Stimulated activated CD4-positive, alpha-beta T cell treated with anti-CD3 and anti-CD28 coated beads, Interleukin-4, amount 100 ng/mL, for 48 hours (primary cell): ENCODE measurements around the gene SLC10A3.

Source experiments
- DNase-seq, 2 donors: peaks; one replicate each; pipeline ENCODE4 v3.0.0-alpha.2; 2020; ENCODE audit warnings: low read depth in 2 of 2

SLC10A3 gene

GRCh38 chrX:154484255-154485149, 5.9 kb downstream of the SLC10A3 start:
- DNase-seq: no peak

- DNase-seq: no peak
Measured at GRCh38 chrX:154483325-154483724, 7.1 kb downstream of the SLC10A3 start.

GRCh38 chrX:154482786-154483185, 7.6 kb downstream of the SLC10A3 start:
- no peak for DNase-seq

GRCh38 chrX:154481911-154482601, 8.4 kb downstream of the SLC10A3 start:
- no peak for DNase-seq

- DNase-seq: no peak
Measured at GRCh38 chrX:154481195-154481594, 9.2 kb downstream of the SLC10A3 start.

GRCh38 chrX:154478728-154479622, 11.5 kb downstream of the SLC10A3 start, which contains the start of gene LAGE3:
TSS of gene LAGE3 (minus strand) at chrX:154479281. CDS start at chrX:154478915, 366 bp downstream.
- DNase-seq: peak; percentile 92 to 93

- DNase-seq: no peak
Measured at GRCh38 chrX:154477891-154478477, 12.4 kb downstream of the SLC10A3 start.

- DNase-seq: no peak
Measured at GRCh38 chrX:154476821-154477220, 13.6 kb downstream of the SLC10A3 start.

- no peak for DNase-seq
Measured at GRCh38 chrX:154473683-154474082, 16.7 kb downstream of the SLC10A3 start.

- DNase-seq: no peak
Measured at GRCh38 chrX:154472685-154473632, 17.5 kb downstream of the SLC10A3 start.

- DNase-seq: no peak
Measured at GRCh38 chrX:154471839-154472684, 18.4 kb downstream of the SLC10A3 start.

- DNase-seq: no peak
Measured at GRCh38 chrX:154470914-154471568, 19.4 kb downstream of the SLC10A3 start.

GRCh38 chrX:154470434-154470833, 20.0 kb downstream of the SLC10A3 start:
- no peak for DNase-seq

- no peak for DNase-seq
Measured at GRCh38 chrX:154469880-154470279, 20.5 kb downstream of the SLC10A3 start.

- no peak for DNase-seq
Measured at GRCh38 chrX:154469114-154469513, 21.3 kb downstream of the SLC10A3 start.

- DNase-seq: no peak
Measured at GRCh38 chrX:154468217-154468616, 22.2 kb downstream of the SLC10A3 start.

- DNase-seq: no peak
Measured at GRCh38 chrX:154467556-154467955, 22.9 kb downstream of the SLC10A3 start.

- DNase-seq: no peak
Measured at GRCh38 chrX:154466907-154467306, 23.5 kb downstream of the SLC10A3 start.

- no peak for DNase-seq
Measured at GRCh38 chrX:154466036-154466435, 24.4 kb downstream of the SLC10A3 start.
